SK-N-MC (cell line): ENCODE data around the gene MYZAP.

Experiments used
- EZH2 ChIP-seq: fragments of 200-600 bp; sonication (generic); IDR thresholded peaks from one replicate; pipeline ENCODE4 v1.6.1; 2017; ENCODE audit warnings: antibody characterized with exemption
- POLR2AphosphoS5 ChIP-seq: IDR thresholded peaks from 2 replicates; pipeline ENCODE4 v1.6.1; 2012; ENCODE audit warnings: mild to moderate bottlenecking, low read depth, low read length, borderline replicate concordance

GRCh38 chr15:57730876-57731275, 139.2 kb downstream of the MYZAP start:
- TF ChIP-seq POLR2AphosphoS5 (no peak), EZH2 (no peak)
